Parathyroid adenoma (tissue), 2 donors: ENCODE measurements around the gene MS4A1.

Experiments used
- H2AFZ ChIP-seq: fragments of 300-600 bp; sonication (generic); one replicate; pipeline ENCODE4 v1.7.0; 2017; ENCODE audit warnings: antibody characterized with exemption, mild to moderate bottlenecking
- H3K27ac ChIP-seq: fragments of 300-600 bp; sonication (generic); one replicate; pipeline ENCODE4 v1.7.0; 2017
- H3K27me3 ChIP-seq: fragments of 300-600 bp; sonication (generic); one replicate; pipeline ENCODE4 v1.7.0; 2017; ENCODE audit warnings: low read length; ENCODE audit not compliant: control insufficient read depth, insufficient read depth
- H3K36me3 ChIP-seq: fragments of 300-600 bp; sonication (generic); one replicate; pipeline ENCODE4 v1.7.0; 2017; ENCODE audit warnings: low read length; ENCODE audit not compliant: control insufficient read depth, insufficient read depth
- H3K4me1 ChIP-seq: fragments of 300-600 bp; sonication (generic); one replicate; pipeline ENCODE4 v1.7.0; 2017; ENCODE audit warnings: control low read depth
- H3K4me2 ChIP-seq: fragments of 300-600 bp; sonication (generic); one replicate; pipeline ENCODE4 v1.7.0; 2017; ENCODE audit warnings: low read length
- H3K4me3 ChIP-seq: fragments of 300-600 bp; sonication (generic); one replicate; pipeline ENCODE4 v1.7.0; 2017; ENCODE audit warnings: low read depth, low read length
- H3K79me2 ChIP-seq: fragments of 300-600 bp; sonication (generic); one replicate; pipeline ENCODE4 v1.7.0; 2017; ENCODE audit warnings: control low read depth
- H3K9ac ChIP-seq: fragments of 300-600 bp; sonication (generic); one replicate; pipeline ENCODE4 v1.7.0; 2017; ENCODE audit warnings: mild to moderate bottlenecking
- H3K9me3 ChIP-seq: fragments of 300-600 bp; sonication (generic); one replicate; pipeline ENCODE4 v1.7.0; 2017; ENCODE audit warnings: low read length; ENCODE audit not compliant: control insufficient read depth
- TF ChIP-seq, protein P1 (sequence below): fragments of 300-600 bp; sonication (generic); IDR thresholded peaks from one replicate; pipeline ENCODE4 v1.7.0; 2017; ENCODE audit warnings: antibody characterized with exemption, mild to moderate bottlenecking
- donor health status: primary hyperparathyroidism.

Gene MS4A1

DNA sequence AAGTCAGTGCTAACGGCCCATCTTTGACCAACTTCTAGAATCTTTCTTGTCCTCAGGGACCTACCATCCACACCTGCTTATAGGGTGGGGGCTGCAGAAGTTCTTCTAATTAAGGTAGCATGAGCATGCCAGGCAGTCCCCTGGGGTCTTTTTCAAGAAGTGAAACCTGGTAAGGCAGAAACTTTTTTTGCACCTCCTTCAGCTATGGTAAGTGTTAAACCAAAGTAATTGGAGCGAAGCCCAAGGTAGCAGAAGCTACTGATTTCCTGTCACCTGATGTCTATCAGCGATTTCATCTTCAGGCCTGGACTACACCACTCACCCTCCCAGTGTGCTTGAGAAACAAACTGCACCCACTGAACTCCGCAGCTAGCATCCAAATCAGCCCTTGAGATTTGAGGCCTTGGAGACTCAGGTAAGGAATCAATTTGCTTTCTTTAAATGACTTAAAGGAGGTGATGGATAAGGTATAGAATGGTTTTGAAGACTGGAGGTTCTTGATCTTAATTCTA, at the start of gene MS4A1:
Gene MS4A1, plus strand, starts transcription at position 317 of the 512 bp plus-strand sequence. CDS start 6,528 bp downstream, outside the sequence.
- TF ChIP-seq, protein P1, sequence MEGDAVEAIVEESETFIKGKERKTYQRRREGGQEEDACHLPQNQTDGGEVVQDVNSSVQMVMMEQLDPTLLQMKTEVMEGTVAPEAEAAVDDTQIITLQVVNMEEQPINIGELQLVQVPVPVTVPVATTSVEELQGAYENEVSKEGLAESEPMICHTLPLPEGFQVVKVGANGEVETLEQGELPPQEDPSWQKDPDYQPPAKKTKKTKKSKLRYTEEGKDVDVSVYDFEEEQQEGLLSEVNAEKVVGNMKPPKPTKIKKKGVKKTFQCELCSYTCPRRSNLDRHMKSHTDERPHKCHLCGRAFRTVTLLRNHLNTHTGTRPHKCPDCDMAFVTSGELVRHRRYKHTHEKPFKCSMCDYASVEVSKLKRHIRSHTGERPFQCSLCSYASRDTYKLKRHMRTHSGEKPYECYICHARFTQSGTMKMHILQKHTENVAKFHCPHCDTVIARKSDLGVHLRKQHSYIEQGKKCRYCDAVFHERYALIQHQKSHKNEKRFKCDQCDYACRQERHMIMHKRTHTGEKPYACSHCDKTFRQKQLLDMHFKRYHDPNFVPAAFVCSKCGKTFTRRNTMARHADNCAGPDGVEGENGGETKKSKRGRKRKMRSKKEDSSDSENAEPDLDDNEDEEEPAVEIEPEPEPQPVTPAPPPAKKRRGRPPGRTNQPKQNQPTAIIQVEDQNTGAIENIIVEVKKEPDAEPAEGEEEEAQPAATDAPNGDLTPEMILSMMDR = no peak
- no peak within 1 kb of the TSS for H3K27ac ChIP-seq

GRCh38 chr11:60420015-60420414, 35.6 kb upstream of the MS4A1 start:
- H3K4me3 ChIP-seq = no peak overlapping the region
- TF ChIP-seq, protein P1 = no peak
- H2AFZ ChIP-seq = no peak overlapping the region
- no peaks in the 10 kb centered on the region for H3K79me2 ChIP-seq
- no peak overlapping the region for H3K4me2 ChIP-seq
- H3K36me3 ChIP-seq = no peaks in the 10 kb centered on the region
- H3K9me3 ChIP-seq = no peaks in the 10 kb centered on the region
- no peak overlapping the region for H3K9ac ChIP-seq
- H3K4me1 ChIP-seq = no peaks in the 10 kb centered on the region
- H3K27me3 ChIP-seq = no peaks in the 10 kb centered on the region
- no peak overlapping the region for H3K27ac ChIP-seq

More for the DNA sequence above, at the start of gene MS4A1:
- Histone ChIP-seq H3K9me3 (no peaks in the 10 kb centered on the region), H3K9ac (no peak within 1 kb of the TSS), H2AFZ (no peak within 1 kb of the TSS), H3K36me3 (no peaks in the 10 kb centered on the region), H3K79me2 (no peaks in the 10 kb centered on the region), H3K4me2 (no peak within 1 kb of the TSS), H3K4me1 (no peaks in the 10 kb centered on the region), H3K27me3 (no peaks in the 10 kb centered on the region), H3K4me3 (no peak within 1 kb of the TSS)

- H3K4me1 ChIP-seq = no peaks in the 10 kb centered on the region
- no peak overlapping the region for H3K9ac ChIP-seq
- no peaks in the 10 kb centered on the region for H3K9me3 ChIP-seq
- no peaks in the 10 kb centered on the region for H3K36me3 ChIP-seq
- H3K27ac ChIP-seq = no peak overlapping the region
- no peak overlapping the region for H2AFZ ChIP-seq
- no peaks in the 10 kb centered on the region for H3K27me3 ChIP-seq
- H3K79me2 ChIP-seq = no peaks in the 10 kb centered on the region
- H3K4me3 ChIP-seq = no peak overlapping the region
- TF ChIP-seq, protein P1 = no peak
- H3K4me2 ChIP-seq = no peak overlapping the region
Measured at GRCh38 chr11:60422609-60423008, 33.0 kb upstream of the MS4A1 start.

GRCh38 chr11:60428517-60428916, 27.1 kb upstream of the MS4A1 start:
- H3K4me2 ChIP-seq = no peak overlapping the region
- H3K4me3 ChIP-seq = no peak overlapping the region
- no peak overlapping the region for H2AFZ ChIP-seq
- H3K79me2 ChIP-seq = no peaks in the 10 kb centered on the region
- no peaks in the 10 kb centered on the region for H3K4me1 ChIP-seq
- no peak overlapping the region for H3K9ac ChIP-seq
- TF ChIP-seq, protein P1 = no peak
- H3K27me3 ChIP-seq = no peaks in the 10 kb centered on the region
- no peaks in the 10 kb centered on the region for H3K36me3 ChIP-seq
- no peaks in the 10 kb centered on the region for H3K9me3 ChIP-seq
- H3K27ac ChIP-seq = no peak overlapping the region

DNA sequence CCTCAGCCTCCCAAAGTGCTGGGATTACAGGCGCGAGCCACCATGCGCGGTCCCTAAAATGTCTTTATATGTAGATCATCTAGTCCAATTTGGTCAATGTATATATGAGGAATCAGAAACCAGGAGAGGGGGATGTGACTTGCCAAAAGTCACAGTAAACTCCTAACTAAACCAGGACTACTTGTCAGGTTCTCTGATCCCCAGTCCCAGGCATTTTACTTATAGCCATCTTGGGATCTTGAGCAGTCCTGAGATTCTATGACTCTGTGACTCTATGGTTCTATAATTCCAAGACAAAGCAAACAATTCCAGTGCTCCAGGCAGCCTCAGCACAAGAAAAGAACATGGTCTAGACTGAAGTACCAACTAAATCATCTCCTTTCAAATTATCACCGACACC, 26.4 kb upstream of the MS4A1 start, which contains the start of gene MS4A5:
Gene MS4A5, plus strand, starts transcription at position 301 of the 400 bp plus-strand sequence. CDS start 103 bp downstream, outside the sequence.
- no peaks in the 10 kb centered on the region for H3K36me3 ChIP-seq
- H3K27ac ChIP-seq = no peak within 1 kb of the TSS
- H2AFZ ChIP-seq = no peak within 1 kb of the TSS
- no peaks in the 10 kb centered on the region for H3K27me3 ChIP-seq
- H3K4me1 ChIP-seq = no peaks in the 10 kb centered on the region
- no peak within 1 kb of the TSS for H3K4me2 ChIP-seq
- no peak within 1 kb of the TSS for H3K9ac ChIP-seq
- H3K4me3 ChIP-seq = no peak within 1 kb of the TSS
- TF ChIP-seq, protein P1 = no peak
- no peaks in the 10 kb centered on the region for H3K79me2 ChIP-seq
- no peaks in the 10 kb centered on the region for H3K9me3 ChIP-seq
